HG03097 (cell line): ENCODE results near the gene ZNF679.
A peak's percentile ranks its signal among the peaks of the same experiment; 100 is the strongest.
"Not testable (repeated sequence)": the region's sequence is repeated elsewhere in the genome, so short reads cannot be mapped to it uniquely, and the experiment has no call there.

Experiments used
- ATAC-seq: cut with Tn5 transposase; IDR thresholded peaks from one replicate; pipeline ENCODE4 v1.9.1; 2021; ENCODE audit not compliant: unreplicated experiment, low FRiP score

Gene ZNF679

GRCh38 chr7:64308016-64308270 is 79.7 kb downstream of the ZNF679 start:
- no peak for ATAC-seq

- ATAC-seq: no peak
Measured at GRCh38 chr7:64310426-64310825, 82.2 kb downstream of the ZNF679 start.

- ATAC-seq: no peak
Measured at GRCh38 chr7:64312826-64313225, 84.6 kb downstream of the ZNF679 start.

GRCh38 chr7:64313740-64314491 is 85.6 kb downstream of the ZNF679 start, which contains the start of gene ZNF736:
TSS of gene ZNF736 (plus strand) at chr7:64313961. CDS start at chr7:64314151, 190 bp downstream.
- ATAC-seq: peak; percentile 100

- ATAC-seq: no peak
Measured at GRCh38 chr7:64314566-64314965, 86.3 kb downstream of the ZNF679 start.

GRCh38 chr7:64316031-64316742 is 87.9 kb downstream of the ZNF679 start:
- not testable (repeated sequence) for ATAC-seq
